ENCODE data around the gene MRPS34. TPM values are rescaled to one million over a fixed set of nuclear protein-coding genes. Genes with fewer than 3 reads are reported as not detected.
A peak's percentile ranks its signal among the peaks of the same experiment; 100 is the strongest.

MRPS34 gene
- total and polyA plus RNA-seq, 10 of the 15 experiments (the other 5 are each of a cell fraction or from before 2014, with no cell fraction given): 3.6 to 285 (median 147) TPM

DNA sequence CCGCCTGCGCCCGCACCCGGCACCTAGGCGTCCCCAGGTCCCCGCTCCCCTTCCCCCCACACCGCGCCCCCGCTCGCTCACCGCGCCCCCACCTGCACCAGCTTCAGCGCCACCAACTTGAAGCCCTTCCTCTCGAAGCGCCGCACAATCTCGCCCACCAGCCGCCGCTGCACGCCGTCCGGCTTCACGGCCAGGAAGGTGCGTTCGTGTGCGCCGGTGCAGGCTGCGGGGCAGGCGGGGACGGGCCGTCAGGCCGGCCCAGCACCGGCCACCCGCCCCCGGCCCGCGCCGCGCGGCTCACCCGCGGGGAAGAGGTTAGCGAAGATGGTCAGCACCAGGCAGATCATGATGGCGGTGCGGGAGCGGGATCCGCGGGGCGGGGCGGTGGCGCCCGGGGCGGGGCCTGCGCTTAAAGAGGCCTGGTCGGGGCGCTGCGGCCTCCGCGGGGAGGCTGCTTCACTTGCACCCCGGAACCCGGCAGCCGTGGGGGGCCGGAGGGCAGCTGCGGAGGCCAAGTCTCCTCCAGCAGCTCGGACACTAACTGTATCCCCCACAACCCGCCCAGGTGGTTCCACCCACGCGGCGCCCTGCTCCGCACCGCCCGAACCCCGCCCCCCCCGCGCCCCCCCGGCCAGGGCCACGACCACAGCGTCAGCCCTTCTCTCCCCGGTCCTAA is 1.6 kb downstream of the MRPS34 start, which contains the start of gene NME3 (continued):
- TF ChIP-seq, protein P1, sequence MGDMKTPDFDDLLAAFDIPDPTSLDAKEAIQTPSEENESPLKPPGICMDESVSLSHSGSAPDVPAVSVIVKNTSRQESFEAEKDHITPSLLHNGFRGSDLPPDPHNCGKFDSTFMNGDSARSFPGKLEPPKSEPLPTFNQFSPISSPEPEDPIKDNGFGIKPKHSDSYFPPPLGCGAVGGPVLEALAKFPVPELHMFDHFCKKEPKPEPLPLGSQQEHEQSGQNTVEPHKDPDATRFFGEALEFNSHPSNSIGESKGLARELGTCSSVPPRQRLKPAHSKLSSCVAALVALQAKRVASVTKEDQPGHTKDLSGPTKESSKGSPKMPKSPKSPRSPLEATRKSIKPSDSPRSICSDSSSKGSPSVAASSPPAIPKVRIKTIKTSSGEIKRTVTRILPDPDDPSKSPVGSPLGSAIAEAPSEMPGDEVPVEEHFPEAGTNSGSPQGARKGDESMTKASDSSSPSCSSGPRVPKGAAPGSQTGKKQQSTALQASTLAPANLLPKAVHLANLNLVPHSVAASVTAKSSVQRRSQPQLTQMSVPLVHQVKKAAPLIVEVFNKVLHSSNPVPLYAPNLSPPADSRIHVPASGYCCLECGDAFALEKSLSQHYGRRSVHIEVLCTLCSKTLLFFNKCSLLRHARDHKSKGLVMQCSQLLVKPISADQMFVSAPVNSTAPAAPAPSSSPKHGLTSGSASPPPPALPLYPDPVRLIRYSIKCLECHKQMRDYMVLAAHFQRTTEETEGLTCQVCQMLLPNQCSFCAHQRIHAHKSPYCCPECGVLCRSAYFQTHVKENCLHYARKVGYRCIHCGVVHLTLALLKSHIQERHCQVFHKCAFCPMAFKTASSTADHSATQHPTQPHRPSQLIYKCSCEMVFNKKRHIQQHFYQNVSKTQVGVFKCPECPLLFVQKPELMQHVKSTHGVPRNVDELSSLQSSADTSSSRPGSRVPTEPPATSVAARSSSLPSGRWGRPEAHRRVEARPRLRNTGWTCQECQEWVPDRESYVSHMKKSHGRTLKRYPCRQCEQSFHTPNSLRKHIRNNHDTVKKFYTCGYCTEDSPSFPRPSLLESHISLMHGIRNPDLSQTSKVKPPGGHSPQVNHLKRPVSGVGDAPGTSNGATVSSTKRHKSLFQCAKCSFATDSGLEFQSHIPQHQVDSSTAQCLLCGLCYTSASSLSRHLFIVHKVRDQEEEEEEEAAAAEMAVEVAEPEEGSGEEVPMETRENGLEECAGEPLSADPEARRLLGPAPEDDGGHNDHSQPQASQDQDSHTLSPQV (IDR thresholded peaks at IDR 0.05): no peak
- TF ChIP-seq ZNF274 (IDR thresholded peaks at IDR 0.05; ENCODE audit: insufficient read depth, insufficient read length) (no peak), ZNF687 (IDR thresholded peaks at IDR 0.05) (0 out of 2 replicates have a peak, but pooled peaks have one; percentile 21), SMAD5 (IDR thresholded peaks at IDR 0.05; ENCODE audit: low read depth) (no peak), ZNF384 (IDR thresholded peaks at IDR 0.05; ENCODE audit: borderline replicate concordance, low read depth, low read length) (no peak), RFX5 (IDR thresholded peaks at IDR 0.05; ENCODE audit: low read depth, low read length) (no peak), PAX5 (IDR thresholded peaks at IDR 0.05; ENCODE audit: borderline replicate concordance, low read depth, low read length) (0 out of 2 replicates have a peak, but pooled peaks have one; percentile 21), PML (IDR thresholded peaks at IDR 0.05; ENCODE audit: low read length) (no peak), NR2C1 (IDR thresholded peaks at IDR 0.05) (no peak), ZBTB4 (CRISPR knock-in tag; IDR thresholded peaks at IDR 0.05) (no peak), BHLHE40 (IDR thresholded peaks at IDR 0.05; ENCODE audit: borderline replicate concordance in 1 of 2, low read depth in 2 of 2, low read length in 1 of 2) (peak in 1 of 2 experiments; percentile 29; a peak in 2 of 4 replicates), WRNIP1 (IDR thresholded peaks at IDR 0.05; ENCODE audit: borderline replicate concordance, low read depth, low read length) (no peak), POLR2AphosphoS5 (IDR thresholded peaks at IDR 0.05; ENCODE audit: low read length) (0 out of 2 replicates have a peak, but pooled peaks have one; percentile 28), RAD51 (IDR thresholded peaks at IDR 0.05) (no peak), MTA2 (IDR thresholded peaks at IDR 0.05; ENCODE audit: low read depth) (no peak), ATF7 (IDR thresholded peaks at IDR 0.05; ENCODE audit: low read depth) (no peak), POLR2A (IDR thresholded peaks at IDR 0.05; ENCODE audit: low read depth, low read length) (peak; percentile 54; the same call in 1 of the 2 replicates)
- TF ChIP-seq, protein P2, sequence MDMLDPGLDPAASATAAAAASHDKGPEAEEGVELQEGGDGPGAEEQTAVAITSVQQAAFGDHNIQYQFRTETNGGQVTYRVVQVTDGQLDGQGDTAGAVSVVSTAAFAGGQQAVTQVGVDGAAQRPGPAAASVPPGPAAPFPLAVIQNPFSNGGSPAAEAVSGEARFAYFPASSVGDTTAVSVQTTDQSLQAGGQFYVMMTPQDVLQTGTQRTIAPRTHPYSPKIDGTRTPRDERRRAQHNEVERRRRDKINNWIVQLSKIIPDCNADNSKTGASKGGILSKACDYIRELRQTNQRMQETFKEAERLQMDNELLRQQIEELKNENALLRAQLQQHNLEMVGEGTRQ (IDR thresholded peaks at IDR 0.05; ENCODE audit: borderline replicate concordance, low read depth, low read length): no peak

Data from GM12878 (cell line).